H9 (cell line): Measurements from ENCODE around the gene MAP1S. TPM values are rescaled to one million over a fixed set of nuclear protein-coding genes. Genes with fewer than 3 reads are reported as not detected.

ENCODE experiments used
- DNase-seq: peaks from one replicate; pipeline ENCODE4 v3.0.0-alpha.2; 2017
- H2AFZ ChIP-seq: one replicate; pipeline ENCODE4 v1.6.1; 2013; ENCODE audit warnings: mild to moderate bottlenecking, low read length, control low read depth, moderate library complexity
- H2AK5ac ChIP-seq: 2 replicates; pipeline ENCODE4 v1.6.1; 2013; ENCODE audit warnings: low read length, control low read depth, mixed read lengths; ENCODE audit not compliant: insufficient read length
- H2BK120ac ChIP-seq: one replicate; pipeline ENCODE4 v1.6.1; 2013; ENCODE audit warnings: low read depth, mild to moderate bottlenecking, low read length, control low read depth, inconsistent platforms; ENCODE audit not compliant: poor library complexity, severe bottlenecking
- H2BK12ac ChIP-seq: 2 replicates; pipeline ENCODE4 v1.6.1; 2013; ENCODE audit warnings: low read length, control low read depth, mixed read lengths, low read depth; ENCODE audit not compliant: insufficient read length
- H2BK15ac ChIP-seq: 2 replicates; pipeline ENCODE4 v1.6.1; 2013; ENCODE audit warnings: low read depth, low read length, control low read depth
- H2BK20ac ChIP-seq: one replicate; pipeline ENCODE4 v1.6.1; 2013; ENCODE audit warnings: low read depth, mild to moderate bottlenecking, low read length, control low read depth, inconsistent platforms; ENCODE audit not compliant: poor library complexity, severe bottlenecking
- H2BK5ac ChIP-seq: 2 replicates; pipeline ENCODE4 v1.6.1; 2013; ENCODE audit warnings: low read length, control low read depth, mixed read lengths; ENCODE audit not compliant: insufficient read length
- H3K14ac ChIP-seq: 2 replicates; pipeline ENCODE4 v1.6.1; 2013; ENCODE audit warnings: low read length, control low read depth; ENCODE audit not compliant: insufficient read depth
- H3K18ac ChIP-seq: 2 replicates; pipeline ENCODE4 v1.6.1; 2013; ENCODE audit warnings: low read depth, mild to moderate bottlenecking, mixed read lengths, low read length, control low read depth; ENCODE audit not compliant: insufficient read length
- H3K23ac ChIP-seq: 2 replicates; pipeline ENCODE4 v1.6.1; 2013; ENCODE audit warnings: low read length, control low read depth, mixed read lengths, low read depth; ENCODE audit not compliant: insufficient read length
- H3K23me2 ChIP-seq: 2 replicates; pipeline ENCODE4 v1.6.1; 2013; ENCODE audit warnings: low read depth, mild to moderate bottlenecking, mixed read lengths, low read length, control low read depth; ENCODE audit not compliant: insufficient read length, poor library complexity, severe bottlenecking
- H3K27ac ChIP-seq: 2 replicates; pipeline ENCODE4 v1.5.1; 2013; ENCODE audit warnings: low read length, control low read depth, mixed read lengths, low read depth; ENCODE audit not compliant: insufficient read length
- H3K27me3 ChIP-seq: 2 replicates; pipeline ENCODE4 v1.6.1; 2013; ENCODE audit warnings: low read length, control low read depth, inconsistent platforms; ENCODE audit not compliant: insufficient read depth
- H3K4ac ChIP-seq: 2 replicates; pipeline ENCODE4 v1.6.1; 2013; ENCODE audit warnings: low read depth, mild to moderate bottlenecking, control low read depth, inconsistent platforms, low read length, moderate library complexity
- H3K4me1 ChIP-seq: 2 replicates; pipeline ENCODE4 v1.6.1; 2013; ENCODE audit warnings: low read length, control low read depth, inconsistent platforms; ENCODE audit not compliant: insufficient read depth
- H3K4me2 ChIP-seq: 2 replicates; pipeline ENCODE4 v1.6.1; 2013; ENCODE audit warnings: low read length, control low read depth, mixed read lengths; ENCODE audit not compliant: insufficient read length, insufficient read depth
- H3K56ac ChIP-seq: 2 replicates; pipeline ENCODE4 v1.6.1; 2013; ENCODE audit warnings: low read depth, mild to moderate bottlenecking, mixed read lengths, low read length, control low read depth; ENCODE audit not compliant: insufficient read length
- H3K79me1 ChIP-seq: 2 replicates; pipeline ENCODE4 v1.6.1; 2013; ENCODE audit warnings: low read depth, mild to moderate bottlenecking, moderate library complexity, low read length, control low read depth, inconsistent platforms; ENCODE audit not compliant: insufficient read depth, poor library complexity, severe bottlenecking
- H3K79me2 ChIP-seq: 2 replicates; pipeline ENCODE4 v1.6.1; 2013; ENCODE audit warnings: low read length, control low read depth, inconsistent platforms; ENCODE audit not compliant: insufficient read depth
- H3K9ac ChIP-seq: 2 replicates; pipeline ENCODE4 v1.6.1; 2013; ENCODE audit warnings: low read length, control low read depth, mixed read lengths; ENCODE audit not compliant: insufficient read length; ENCODE audit errors: extremely low read depth
- H3K9me3 ChIP-seq: one replicate; pipeline ENCODE4 v1.6.1; 2013; ENCODE audit warnings: low read depth, low read length, inconsistent platforms; ENCODE audit not compliant: control insufficient read depth
- H3T11ph ChIP-seq: one replicate; pipeline ENCODE4 v1.6.1; 2013; ENCODE audit warnings: mild to moderate bottlenecking, low read length, control low read depth, inconsistent platforms
- H4K20me1 ChIP-seq: one replicate; pipeline ENCODE4 v1.6.1; 2013; ENCODE audit not compliant: control insufficient read depth, insufficient read length, insufficient read depth
- H4K5ac ChIP-seq: 2 replicates; pipeline ENCODE4 v1.6.1; 2013; ENCODE audit warnings: low read depth, mild to moderate bottlenecking, mixed read lengths, low read length, control low read depth; ENCODE audit not compliant: insufficient read length
- H4K8ac ChIP-seq: replicated peaks from 2 replicates; pipeline ENCODE4 v1.6.1; 2013; ENCODE audit warnings: low read length, control low read depth, mixed read lengths, low read depth; ENCODE audit not compliant: insufficient read length
- H4K91ac ChIP-seq: 2 replicates; pipeline ENCODE4 v1.6.1; 2013; ENCODE audit warnings: low read depth, mild to moderate bottlenecking, moderate library complexity, mixed read lengths, low read length, control low read depth; ENCODE audit not compliant: insufficient read length
- H3K27ac Mint-ChIP-seq, 3 experiments: 2 replicates in 2 of 3; 3 replicates in 1 of 3; pipeline ENCODE4 v1.8.0; 2020 to 2021; ENCODE audit warnings: mixed read lengths in 3 of 3, mild to moderate bottlenecking in 1 of 3, moderate library complexity in 1 of 3
- H3K27me3 Mint-ChIP-seq: 2 replicates; pipeline ENCODE4 v1.8.0; 2021; ENCODE audit warnings: low read depth, mild to moderate bottlenecking, moderate library complexity, mixed read lengths
- H3K36me3 Mint-ChIP-seq, 3 experiments: 2 replicates in 2 of 3; 3 replicates in 1 of 3; pipeline ENCODE4 v1.8.0; 2020 to 2021; ENCODE audit warnings: low read depth in 3 of 3, mixed read lengths in 3 of 3; ENCODE audit not compliant: insufficient read depth in 1 of 3
- H3K4me1 Mint-ChIP-seq, 2 experiments: 2 replicates each; pipeline ENCODE4 v1.8.0; 2020; ENCODE audit warnings: mixed read lengths in 2 of 2
- H3K4me3 Mint-ChIP-seq, 2 experiments: 2 replicates in 1 of 2; 3 replicates in 1 of 2; pipeline ENCODE4 v1.8.0; 2020 to 2021; ENCODE audit warnings: mild to moderate bottlenecking in 2 of 2, mixed read lengths in 2 of 2, moderate library complexity in 1 of 2
- H3K9me3 Mint-ChIP-seq, 2 experiments: 2 replicates in 1 of 2; 3 replicates in 1 of 2; pipeline ENCODE4 v1.8.0; 2020; ENCODE audit warnings: mild to moderate bottlenecking in 2 of 2, mixed read lengths in 2 of 2, moderate library complexity in 1 of 2
- WGBS: extraction: QIAGEN DNeasy Blood & Tissue Kit; methylation state at CpG from one replicate; pipeline ENCODE4 v1.1.7; 2013; ENCODE audit warnings: missing lambda C conversion rate, low lambda C conversion rate, mixed read lengths; ENCODE audit not compliant: insufficient read length; ENCODE audit errors: extremely low coverage; 5-methylcytosine and 5-hydroxymethylcytosine counted together
- total RNA-seq: library from RNA; stranded (reverse); gene quantifications from 2 replicates; pipeline ENCODE4 v1.2.1, GENCODE V29; 2021
- TF ChIP-seq, protein P1 (sequence below): fragments of 200-600 bp; sonication (generic); conservative IDR thresholded peaks from 3 replicates; pipeline ENCODE4 v1.8.0; 2021; ENCODE audit warnings: antibody characterized with exemption, mild to moderate bottlenecking

MAP1S gene
- total RNA-seq, 1 experiment from 2014 or later, result 160 TPM

DNA sequence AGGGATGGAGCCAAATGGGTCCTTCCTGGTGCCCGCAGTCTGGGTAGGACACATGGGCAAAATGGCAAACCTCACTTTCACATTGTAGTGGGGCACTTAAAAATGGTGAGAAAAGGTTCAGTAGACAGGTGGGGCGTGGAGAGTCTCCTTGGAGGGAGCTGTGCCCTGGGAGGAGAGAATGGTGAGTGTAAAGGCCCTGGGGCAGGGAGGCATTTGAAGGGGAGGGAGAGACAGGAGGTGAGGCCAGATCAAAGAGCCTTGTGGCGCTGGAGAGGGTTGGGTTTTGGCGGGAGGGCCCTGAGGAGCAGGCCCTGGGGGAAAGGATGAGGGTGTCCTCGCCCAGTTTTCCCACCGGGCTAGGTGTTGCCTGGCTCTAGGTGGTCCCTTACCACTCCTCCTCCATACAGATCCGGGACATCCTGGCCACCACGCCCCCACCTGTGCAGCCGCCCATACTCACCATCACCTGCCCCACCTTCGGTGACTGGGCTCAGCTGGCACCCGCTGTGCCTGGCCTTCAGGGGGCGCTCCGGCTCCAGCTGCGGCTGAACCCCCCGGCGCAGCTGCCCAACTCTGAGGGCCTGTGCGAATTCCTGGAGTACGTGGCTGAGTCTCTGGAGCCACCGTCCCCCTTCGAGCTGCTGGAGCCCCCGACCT is 6.3 kb downstream of the MAP1S start:
- H3K36me3 Mint-ChIP-seq, result peaks cover 35 to 67% (median 60%) of the 10 kb centered on the region in 3 experiments

More for the DNA sequence above, 6.3 kb downstream of the MAP1S start:
- H3K4me1 Mint-ChIP-seq, result peaks cover 11 to 12% of the 10 kb centered on the region in 2 experiments
- no peaks in the 10 kb centered on the region for H3K27me3 Mint-ChIP-seq
- Histone ChIP-seq H3K79me1 (peaks cover 6% of the 10 kb centered on the region), H3K4me2 (no peak overlapping the region), H4K20me1 (no peaks in the 10 kb centered on the region), H2BK12ac (no peak overlapping the region), H3K18ac (no peak overlapping the region), H3K9me3 (no peaks in the 10 kb centered on the region), H3T11ph (no peak overlapping the region), H3K4me1 (no peaks in the 10 kb centered on the region), H3K23ac (no peak overlapping the region), H4K8ac (no peak overlapping the region), H4K5ac (no peak overlapping the region), H2AK5ac (no peak overlapping the region), H4K91ac (no peak overlapping the region), H3K79me2 (peaks cover 4% of the 10 kb centered on the region; the same call in 1 of the 2 replicates), H2BK120ac (no peak overlapping the region), H2BK15ac (no peak overlapping the region), H2BK20ac (no peak overlapping the region), H3K27ac (no peak overlapping the region), H3K56ac (no peak overlapping the region), H2BK5ac (no peak overlapping the region), H2AFZ (no peak overlapping the region), H3K23me2 (no peaks in the 10 kb centered on the region), H3K9ac (no peak overlapping the region), H3K27me3 (no peaks in the 10 kb centered on the region), H3K14ac (no peak overlapping the region), H3K4ac (no peak overlapping the region)
- DNase-seq, result peak; percentile 72
- peak overlapping the region in 1 of 2 experiments; percentile 36; a peak in 1 of 5 replicates for H3K4me3 Mint-ChIP-seq
- TF ChIP-seq, protein P1, sequence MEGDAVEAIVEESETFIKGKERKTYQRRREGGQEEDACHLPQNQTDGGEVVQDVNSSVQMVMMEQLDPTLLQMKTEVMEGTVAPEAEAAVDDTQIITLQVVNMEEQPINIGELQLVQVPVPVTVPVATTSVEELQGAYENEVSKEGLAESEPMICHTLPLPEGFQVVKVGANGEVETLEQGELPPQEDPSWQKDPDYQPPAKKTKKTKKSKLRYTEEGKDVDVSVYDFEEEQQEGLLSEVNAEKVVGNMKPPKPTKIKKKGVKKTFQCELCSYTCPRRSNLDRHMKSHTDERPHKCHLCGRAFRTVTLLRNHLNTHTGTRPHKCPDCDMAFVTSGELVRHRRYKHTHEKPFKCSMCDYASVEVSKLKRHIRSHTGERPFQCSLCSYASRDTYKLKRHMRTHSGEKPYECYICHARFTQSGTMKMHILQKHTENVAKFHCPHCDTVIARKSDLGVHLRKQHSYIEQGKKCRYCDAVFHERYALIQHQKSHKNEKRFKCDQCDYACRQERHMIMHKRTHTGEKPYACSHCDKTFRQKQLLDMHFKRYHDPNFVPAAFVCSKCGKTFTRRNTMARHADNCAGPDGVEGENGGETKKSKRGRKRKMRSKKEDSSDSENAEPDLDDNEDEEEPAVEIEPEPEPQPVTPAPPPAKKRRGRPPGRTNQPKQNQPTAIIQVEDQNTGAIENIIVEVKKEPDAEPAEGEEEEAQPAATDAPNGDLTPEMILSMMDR, result peak; percentile 74
- H3K27ac Mint-ChIP-seq, result peak overlapping the region in 2 of 3 experiments; percentile 1 to 50; a peak in 1 of 7 replicates
- no CpG with 5 or more reads among the region's 21 CpGs for WGBS
- no peaks in the 10 kb centered on the region for H3K9me3 Mint-ChIP-seq
